ENCODE measurements around the gene PPHLN1.
"Not testable (repeated sequence)": the region's sequence is repeated elsewhere in the genome, so short reads cannot be mapped to it uniquely, and the experiment has no call there.

PPHLN1 gene

DNA sequence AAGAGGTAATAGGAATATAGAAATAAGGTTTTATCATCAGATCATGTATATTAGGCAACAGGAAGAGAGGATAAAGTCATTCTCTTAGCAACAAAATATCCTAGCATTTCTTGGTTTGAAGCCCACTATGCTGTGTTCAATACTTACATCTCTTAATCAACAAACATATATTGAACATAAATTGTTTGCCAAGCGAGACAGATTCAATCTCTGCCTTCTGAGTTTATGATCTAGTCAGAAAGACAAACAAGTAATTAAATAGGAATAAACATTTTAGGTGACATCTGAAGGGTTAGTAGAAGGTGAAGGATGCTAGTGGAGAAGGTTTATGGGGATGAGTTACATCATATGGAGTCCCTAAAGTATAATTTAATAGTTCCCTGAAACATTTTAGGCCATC lies 54.8 kb downstream of the PPHLN1 start:
- no peak for DNase-seq

DNA sequence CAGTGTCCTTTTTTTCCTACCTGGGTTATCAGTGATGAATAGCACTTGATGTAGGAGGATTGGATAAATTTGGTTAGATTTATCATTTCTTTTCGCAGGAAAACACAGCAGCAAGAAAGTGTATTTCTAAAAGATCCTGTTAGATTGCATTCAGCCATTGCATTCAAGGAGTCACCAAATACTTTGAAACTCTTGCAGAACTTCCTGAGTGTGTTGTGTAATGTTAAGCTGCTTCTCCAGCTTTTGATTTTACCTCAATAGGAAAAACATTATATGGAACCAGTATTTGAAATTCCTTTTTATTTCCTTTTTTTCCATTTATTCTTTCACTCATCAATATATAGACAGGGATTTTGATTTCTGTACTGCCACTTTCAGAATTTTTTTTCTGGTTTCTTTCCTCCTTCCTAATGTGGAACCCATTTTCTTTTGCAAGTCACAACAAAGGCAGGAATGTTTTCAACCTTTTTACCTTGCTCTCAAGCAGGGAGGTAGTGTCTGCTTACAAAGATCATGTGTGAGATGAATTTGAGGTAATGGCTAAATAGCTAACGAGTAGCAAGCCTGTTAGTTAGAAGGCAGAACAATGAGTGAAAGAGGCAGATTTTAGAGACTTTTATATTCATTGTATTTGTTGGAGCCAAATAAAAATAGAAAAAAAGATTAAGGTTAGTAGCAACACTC lies 56.2 kb downstream of the PPHLN1 start:
- no peak for DNase-seq

DNA sequence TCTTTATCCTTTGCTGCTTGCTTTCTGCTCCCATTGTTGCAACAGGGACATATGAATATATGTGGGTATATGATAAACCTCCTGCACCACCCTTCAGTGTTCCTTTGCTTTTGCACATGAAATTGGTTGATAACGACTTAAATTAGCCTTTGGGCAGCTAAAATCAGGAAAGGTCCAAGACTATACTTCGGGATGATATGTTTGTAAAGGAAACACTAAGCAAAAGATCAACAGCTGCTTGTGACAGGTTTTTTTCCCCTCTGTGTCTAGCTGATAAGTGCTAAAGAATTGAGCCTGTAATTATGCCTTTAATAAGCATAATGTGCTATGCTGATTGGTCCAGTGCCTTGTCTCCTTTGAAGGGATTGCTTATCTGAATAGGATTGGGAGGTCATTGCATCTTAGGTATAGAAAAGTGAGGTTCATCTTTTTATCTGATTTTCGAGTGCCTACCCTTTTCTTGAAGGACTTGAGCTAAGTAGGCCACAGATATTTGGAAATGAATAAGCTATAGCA lies 59.4 kb downstream of the PPHLN1 start:
- no peak for DNase-seq

DNA sequence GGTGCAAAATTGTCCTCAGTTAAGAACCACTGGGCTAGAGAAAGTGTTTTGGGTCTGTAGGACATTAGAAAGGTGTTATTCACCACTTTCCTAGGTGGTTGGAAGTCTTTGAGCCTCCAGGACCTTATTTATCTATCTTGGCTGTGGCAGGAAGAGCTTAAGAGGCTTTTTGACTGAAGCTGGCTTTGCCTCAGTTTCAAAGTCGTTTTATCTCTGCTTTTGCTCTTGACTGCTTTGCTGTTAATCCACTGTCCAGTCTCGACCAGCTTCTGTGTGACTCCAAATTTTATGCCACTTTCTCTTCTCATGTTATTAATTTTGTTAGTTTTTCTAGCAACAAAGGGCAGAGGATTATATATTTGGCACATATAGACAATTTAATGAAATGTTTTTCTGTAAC lies 60.3 kb downstream of the PPHLN1 start:
- DNase-seq, result no peak

DNA sequence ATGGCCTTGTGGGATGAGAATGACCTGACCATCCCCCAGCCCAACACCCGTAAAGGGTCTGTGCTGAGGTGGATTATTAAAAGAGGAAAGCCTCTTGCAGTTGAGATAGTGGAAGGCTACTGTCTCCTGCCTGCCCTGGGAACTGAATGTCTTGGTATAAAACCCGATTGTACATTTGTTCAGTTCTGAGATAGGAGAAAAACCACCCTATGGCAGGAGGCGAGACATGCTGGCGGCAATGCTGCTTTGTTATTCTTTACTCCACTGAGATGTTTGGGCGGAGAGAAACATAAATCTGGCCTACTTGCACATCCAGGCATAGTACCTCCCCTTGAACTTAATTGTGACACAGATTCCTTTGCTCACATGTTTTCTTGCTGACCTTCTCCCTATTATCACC lies 62.1 kb downstream of the PPHLN1 start:
- DNase-seq, result not testable (repeated sequence)

DNA sequence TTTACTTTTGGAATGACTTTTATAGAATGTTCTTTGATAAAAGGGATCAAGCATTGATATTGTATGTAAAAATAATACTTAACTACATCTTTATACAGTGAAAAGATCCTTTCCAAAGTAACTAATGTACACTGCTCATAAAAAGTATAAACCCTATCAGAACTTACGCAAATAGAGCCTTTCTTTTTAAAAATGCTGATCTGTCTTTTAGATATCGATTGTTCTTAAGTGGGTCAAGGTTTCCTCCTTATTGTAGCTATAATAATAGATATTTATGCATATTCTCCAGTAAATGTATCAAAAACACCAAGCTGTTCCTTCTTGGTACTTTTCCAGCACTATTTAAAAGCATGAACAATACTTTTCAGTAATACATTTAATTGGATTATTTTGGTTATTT lies 68.5 kb downstream of the PPHLN1 start:
- DNase-seq, result no peak

DNA sequence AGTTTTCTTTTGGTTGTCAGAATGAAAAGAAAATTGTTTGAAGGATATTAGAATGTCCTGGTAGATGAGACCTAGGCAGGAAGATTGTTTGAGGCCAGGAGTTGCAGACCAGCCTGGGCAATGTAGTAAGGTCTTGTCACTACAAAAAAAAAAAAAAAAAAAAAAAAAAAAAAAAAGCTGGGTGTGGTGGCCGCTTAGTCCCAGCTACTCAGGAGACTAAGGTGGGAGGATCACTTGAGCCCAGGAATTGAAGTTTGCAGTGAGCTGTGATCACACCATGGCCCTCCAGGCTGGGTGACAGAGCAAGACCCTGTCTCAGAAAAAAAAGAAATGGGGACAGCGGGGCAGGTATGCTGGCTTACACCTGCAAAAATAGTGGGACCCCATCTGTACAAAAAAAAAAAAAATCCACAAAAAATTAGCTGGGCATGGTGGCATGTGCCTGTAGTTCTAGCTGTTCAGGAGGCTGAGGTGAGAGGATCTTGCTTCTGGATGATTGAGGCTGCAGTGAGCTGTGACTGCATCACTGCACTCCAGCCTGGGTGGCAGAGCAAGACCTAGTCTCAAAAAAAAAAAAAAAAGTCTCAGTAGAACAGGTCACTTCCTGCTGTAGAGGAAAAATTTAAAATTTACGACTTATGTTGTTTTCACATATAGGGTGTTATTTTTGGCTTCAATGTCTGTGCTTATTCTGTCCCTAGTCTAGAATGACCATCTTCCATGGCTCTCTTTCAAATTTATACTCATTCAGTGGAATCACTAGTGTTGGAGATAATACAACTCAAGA lies 70.7 kb downstream of the PPHLN1 start:
- no peak for DNase-seq

DNA sequence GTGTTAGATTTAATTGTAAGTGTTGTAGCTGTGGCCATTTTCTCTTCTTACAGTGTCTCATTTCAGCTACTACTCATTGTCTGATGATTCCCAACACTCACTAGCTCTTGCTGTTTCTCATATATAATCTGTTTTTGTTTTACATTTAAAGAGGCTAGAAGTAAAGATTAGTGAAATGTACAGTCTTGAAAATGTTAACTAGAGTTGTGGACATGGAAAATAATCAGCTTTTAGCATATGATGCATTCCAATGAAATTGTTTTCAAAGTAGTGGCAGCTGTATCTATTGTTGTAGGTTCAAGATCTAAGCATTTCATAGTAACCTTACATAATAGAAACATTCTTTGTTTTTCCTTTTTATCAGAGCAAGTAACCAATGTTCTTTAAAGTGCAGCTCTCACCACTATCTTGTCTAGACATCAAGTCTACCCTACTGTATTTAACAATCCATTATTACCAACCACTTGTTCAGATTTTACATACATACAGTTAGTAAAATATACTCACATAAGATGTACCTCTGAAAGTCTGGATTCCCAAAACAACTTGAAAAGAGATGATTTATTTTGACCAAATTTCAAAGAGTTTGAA lies 76.9 kb downstream of the PPHLN1 start:
- DNase-seq, result no peak

DNA sequence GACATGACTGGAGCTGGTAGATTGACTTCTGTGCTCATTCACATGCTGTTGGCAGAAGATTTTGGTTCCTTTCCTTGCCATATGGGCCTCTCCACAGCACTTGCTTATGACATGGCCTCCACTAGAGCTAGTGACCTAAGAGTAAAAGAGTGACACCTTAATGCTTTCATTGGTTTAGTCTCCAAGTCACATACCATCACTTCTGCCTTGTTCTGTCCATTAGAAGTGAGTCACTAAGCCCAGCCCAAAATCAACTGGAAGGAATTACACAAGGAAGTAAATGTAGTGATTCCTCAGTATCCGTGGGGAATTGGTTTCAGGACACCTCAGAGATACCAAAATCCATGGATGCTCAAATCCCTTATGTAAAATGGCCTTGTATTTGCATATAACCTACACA lies 81.3 kb downstream of the PPHLN1 start:
- DNase-seq, result no peak

DNA sequence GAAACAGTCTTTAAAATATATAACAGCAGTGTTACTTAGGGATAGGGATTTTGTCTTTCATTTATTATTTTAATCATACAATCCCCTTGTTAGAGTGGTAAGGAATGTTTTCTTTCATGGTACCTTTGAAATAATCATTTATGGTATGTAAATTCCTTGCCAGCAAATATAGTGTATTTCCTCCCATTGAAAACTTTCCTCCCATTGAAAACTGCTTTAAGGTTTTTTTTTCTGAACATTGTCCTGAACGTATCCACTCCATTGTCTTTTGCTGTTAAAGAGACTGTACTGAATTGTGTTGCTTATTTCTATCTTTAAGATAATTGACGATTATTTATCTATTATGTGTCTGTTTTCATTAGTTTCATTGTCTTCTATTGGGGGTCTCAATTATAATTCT lies 83.5 kb downstream of the PPHLN1 start:
- DNase-seq, result no peak

DNA sequence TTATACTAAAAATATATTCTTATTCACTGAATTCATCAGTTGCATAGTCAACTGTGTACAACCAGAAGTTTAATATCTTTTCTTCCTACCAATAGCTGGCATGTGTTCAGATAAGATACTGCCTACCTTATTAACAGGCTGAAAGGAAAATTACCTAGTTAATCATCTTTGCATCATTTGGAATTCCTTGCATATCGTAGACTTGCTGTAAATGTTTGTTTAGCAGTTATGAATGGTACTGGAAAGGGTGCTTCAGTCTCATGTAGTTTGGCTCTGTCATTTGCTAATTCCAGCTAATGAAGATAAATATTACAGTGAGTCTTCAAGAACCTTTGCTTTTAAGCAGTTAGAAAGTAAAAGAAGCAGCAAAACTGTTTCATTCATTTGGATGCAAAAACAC lies 84.4 kb downstream of the PPHLN1 start:
- DNase-seq, result no peak

DNA sequence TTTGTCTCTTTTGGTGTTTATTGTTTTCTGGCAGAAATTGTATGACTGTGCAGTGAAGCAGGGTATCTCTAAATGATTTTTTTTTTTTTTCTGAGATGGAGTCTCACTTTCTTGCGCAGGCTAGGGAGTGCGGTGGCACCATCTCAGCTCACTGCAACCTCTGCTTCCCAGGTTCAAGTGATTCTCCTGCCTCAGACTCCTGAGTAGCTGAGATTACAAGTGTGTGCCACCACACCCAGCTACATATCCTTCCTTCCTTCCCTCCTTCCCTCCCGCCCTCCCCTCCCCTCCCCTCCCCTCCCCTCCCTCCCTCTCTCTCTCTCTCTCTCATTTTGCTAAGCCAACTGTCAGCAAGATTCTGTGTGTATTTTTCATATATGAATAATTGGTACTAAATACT lies 94.4 kb downstream of the PPHLN1 start:
- no peak for DNase-seq

DNA sequence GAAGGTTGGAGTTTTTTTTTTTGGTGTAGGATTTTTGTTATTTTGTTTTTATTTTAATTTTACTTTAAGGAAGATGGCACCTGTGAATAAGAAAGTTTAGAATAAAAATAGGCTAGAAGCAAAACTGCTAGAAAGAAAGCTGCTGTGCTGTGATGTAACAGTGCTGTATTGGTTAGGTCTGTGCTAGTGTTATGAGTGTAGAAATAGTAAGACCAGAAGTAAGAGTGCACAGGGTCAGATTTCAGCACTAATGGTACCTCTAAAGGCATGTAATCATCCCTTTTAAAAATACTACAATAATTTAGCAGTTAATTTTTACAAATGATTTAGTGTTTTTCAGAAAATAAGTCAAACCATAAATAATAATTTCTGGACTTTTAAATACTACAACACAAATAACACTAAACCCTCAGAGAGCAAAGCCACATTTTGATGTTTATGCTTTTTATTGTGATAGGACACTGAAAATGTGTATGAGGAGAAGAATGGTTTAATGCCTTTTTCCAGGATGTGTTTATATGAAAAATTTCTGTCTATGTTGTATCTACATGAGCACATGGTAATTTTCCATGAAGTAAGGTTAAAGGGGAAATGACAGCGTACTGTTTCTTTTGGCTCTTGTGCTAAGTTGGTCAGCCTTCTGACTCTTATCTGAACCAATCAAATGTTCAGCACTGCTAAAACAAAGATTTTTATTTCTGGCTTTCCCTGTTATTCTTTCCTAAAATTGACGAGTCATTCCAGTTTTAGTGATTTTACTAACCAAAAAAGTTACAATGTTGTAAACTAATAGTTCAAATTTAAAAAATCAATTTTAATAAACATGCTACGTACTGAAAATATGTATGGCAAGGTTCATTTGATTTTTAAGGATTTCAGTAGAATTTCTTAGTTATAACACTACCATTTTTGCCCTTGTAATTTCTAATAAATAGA lies 96.1 kb downstream of the PPHLN1 start:
- DNase-seq, result no peak

DNA sequence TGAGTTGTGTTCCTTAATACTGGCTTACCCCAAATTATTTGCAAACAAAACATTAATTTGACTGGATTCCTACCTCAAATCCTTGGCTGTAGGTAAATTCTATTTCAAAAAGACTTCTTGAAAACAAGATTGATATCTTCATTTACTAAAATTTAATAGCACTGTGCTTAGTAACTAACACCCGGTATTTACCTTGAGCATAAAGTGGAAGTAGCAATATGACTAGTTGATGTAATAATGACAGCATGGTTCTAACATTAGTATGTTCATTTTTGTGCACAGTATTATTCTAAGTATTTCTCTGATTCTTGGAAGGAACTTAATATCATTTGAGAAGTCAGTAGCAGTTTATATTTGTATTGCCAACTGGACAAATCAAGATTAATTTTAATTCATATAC lies 96.8 kb downstream of the PPHLN1 start:
- DNase-seq, result no peak

DNA sequence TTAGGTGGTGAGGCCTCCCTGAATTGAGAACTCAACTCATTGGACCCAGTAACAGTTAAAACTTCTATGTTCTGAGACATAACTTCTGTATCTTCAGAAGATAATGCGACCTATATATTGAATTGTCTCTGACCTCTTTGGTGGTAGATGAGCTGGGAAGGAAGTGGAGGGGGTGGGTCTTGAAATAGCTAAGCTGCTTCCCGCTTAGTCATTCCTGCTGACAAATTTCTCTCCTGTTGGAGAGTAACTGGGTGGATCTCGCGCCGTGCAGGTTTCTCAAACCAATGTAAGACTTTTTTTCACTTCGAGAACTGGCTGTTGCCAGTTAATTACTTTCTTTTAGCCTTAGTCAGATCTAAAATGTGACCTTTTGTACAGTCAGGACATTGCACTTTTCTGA lies 100.8 kb downstream of the PPHLN1 start:
- no peak for DNase-seq

DNA sequence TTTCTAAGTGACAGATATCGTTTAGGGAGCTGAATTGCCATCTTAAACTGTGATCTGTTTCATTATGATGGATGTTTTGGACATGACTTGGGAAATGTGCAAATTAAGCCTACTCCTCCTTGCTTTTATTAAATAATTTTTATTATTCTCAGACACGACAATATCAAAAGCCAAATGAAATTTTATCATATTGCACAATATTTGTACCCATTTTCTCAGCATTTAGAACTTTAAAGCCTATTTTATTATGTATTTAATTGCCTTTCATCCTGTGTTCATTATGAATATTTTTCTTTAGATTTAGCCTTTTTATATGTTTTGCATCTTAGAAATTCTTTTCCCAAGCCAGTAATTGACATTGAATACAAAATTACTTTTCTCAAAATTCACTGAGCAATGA lies 102.9 kb downstream of the PPHLN1 start:
- no peak for DNase-seq

DNA sequence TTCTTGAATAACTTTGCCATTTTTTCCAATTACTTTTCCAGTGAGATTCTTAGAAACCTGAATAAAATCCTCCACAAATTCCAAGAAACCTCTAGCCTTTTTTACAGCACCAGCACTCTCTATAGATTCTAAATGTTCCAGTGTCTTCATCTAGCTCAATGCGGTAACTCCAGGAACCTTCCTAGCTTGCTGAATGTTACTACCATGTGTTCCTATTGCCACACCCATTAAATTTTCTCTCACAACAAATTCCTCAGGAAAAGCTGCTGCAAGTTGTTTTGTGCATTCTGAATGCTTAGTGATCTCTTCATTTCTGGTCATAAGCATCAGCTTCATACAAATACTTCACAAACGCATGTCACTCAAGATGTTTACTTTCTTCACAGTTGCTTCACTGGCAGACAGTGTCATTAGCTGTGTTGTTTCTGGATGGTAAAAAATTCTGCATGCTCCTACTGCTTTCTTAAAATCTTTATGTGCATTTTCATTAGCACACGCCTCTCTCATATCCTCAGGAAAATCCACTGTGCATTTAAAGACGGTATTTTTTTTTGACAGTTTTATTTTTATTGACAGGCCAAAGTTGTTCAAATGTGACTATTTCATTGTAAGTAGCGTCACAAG lies 106.7 kb downstream of the PPHLN1 start:
- DNase-seq, result no peak

DNA sequence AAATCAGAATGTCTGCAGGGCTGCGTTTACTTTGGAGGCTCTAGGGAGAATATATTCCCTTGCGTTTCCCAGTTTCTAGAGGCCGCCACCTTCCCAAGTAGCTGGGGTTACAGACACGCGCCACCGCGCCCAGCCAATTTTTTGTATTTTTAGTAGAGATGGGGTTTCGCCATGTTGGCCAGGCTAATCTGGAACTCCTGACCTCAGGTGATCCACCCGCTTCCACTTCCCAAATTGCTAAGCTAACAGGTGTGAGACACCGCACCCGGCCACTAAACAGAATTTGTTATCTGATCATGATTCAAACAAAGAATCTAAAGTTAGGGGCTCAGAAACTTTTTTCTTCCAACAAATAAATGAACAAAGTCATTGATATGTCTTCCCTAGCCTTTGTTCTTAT lies 114.6 kb downstream of the PPHLN1 start:
- no peak for DNase-seq

DNA sequence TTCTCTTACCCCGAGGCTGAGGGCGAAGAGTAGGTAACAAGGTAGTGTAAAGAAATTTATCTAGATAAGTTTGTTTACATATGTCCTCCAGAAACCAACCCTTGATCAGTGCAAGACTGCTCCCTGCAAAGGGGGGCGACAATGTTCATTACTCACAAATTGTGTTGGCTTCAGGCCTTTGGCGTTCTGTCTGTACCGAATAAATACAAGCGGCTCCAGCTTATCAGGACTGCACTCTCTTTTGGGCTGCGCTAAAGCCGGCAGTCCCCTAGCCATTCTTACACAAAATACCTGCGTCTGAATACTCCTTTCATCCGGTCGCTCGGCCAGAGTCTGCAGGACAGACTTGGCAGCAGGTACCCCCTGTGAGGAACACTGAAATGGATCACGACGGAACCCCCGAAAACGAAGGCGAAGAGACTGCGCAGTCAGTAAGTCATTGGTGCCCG lies 116.4 kb downstream of the PPHLN1 start:
- DNase-seq, result no peak

DNA sequence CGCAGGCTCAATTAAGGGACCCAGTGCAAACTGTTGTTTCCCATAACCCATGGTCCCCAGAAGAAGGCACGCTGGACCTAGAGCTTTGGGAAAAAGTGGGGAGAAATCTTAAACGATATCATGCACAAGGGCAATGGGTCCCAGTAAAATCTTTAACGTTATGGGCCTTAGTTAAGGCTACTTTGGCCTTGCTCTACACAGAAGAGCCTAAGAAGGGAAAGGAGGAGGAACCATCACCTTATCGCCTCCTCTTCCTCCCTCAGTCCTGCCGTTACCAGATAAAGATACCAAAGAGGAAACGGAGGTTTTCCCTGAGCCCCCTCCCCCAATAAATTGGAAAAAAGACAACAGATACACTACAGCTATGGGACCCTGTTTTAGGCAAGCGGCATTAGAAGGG lies 116.9 kb downstream of the PPHLN1 start:
- no peak for DNase-seq

DNA sequence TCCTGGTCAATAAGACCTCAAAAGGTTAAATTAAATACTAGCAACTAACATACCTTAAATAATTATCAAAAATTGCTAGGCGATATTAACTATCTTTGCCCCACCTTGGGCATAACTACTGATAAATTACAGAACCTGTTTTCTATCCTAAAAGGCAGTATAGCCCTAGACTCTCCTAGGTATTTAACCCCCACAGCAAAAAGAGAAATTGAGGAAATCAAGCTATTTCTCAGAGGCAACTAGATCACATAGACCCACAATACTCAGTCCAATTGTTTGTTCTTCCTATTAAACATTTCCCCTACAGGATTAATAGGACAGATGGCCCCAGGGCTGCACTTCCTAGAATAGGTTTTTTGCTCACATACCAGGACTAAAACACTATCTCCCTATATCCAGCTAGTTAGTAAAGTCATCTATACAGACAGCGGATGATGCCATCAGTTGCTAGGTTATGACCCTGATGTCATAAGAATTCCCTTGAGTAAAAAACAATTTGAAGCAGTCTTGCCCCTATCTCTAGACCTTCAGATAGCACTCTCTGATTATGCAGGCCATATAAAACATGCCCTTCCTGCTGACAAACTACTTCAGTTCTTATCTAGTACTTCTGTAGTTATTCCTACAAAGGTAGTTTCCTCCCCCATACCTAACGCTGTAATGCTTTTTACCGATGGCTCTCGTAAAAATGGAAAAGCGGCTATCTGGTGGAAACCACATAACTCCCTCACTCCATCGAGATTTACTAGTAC lies 118.4 kb downstream of the PPHLN1 start:
- no peak for DNase-seq

DNA sequence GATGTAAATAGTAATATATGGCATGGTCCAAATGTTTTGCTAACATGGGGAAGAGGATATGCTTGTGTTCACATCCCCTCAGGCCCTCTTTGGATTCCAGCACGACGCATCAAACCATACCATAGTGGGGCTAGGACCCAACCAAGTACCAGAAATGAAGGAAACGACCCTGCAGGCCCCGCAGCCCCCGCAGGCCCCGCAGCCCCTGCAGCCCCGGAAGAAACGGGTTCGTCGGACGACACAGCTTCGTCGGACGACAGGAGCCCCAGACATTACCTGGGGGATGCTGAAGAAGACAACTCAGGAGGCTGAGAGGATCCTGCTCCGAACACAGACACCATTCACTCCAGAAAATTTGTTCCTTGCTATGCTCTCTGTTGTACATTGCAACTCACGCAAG lies 119.9 kb downstream of the PPHLN1 start:
- DNase-seq, result no peak

All from NCI-H1092 treated with DMSO at 0.1 percent for 48 hours (cell line).